Measurements from ENCODE around the gene DRD3.

The DRD3 gene

DNA sequence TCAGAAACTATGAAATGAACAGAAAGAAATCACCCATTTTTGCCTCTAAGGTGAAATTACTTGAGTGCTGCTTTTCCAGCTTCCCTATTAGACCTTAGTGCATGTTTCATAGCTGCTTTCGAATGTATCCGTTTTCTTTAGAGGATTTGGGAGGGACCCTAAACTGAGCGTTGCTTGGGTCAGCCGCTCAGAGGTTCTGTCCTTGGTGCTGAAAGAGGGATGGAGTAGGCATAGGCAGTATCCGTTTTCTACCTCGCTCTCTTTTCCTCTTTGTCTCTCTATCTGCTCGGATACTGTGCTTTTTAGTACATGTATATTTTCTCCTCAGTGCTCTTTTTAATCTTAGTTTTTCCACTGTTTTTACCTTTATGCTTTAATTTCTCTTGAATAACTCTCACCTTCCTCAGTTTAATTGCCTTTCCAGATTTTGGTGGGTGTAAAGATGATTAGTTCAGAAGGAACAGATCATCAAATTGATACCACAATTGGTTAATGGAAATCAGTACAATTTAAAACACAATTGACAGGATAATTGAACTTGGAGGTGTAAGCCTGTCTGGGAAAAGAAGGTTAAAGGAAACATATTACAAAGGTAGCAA lies at the start of gene DRD3:
Gene DRD3, minus strand, starts transcription at position 283 of the 599 bp plus-strand sequence. CDS start 7,060 bp downstream, outside the sequence.
- peaks cover 20% of the 10 kb centered on the region; the same call in 1 of the 2 replicates for H3K4me1 ChIP-seq (ENCODE audit: control insufficient read depth, insufficient read depth, low read length)
- no peak within 1 kb of the TSS for H3K4me3 ChIP-seq (ENCODE audit: low read depth, low read length)
- H3K36me3 ChIP-seq (ENCODE audit: control insufficient read depth, insufficient read depth, low read length), result no peaks in the 10 kb centered on the region
- no peaks in the 10 kb centered on the region for H3K9me3 ChIP-seq (ENCODE audit: control insufficient read depth, insufficient read depth, low read depth, low read length)
- H3K27ac ChIP-seq (ENCODE audit: low read depth, low read length), result no peak within 1 kb of the TSS
- no peaks in the 10 kb centered on the region for H3K27me3 ChIP-seq (ENCODE audit: control insufficient read depth, insufficient read depth, low read length)
- H3K9ac ChIP-seq (ENCODE audit: low read length), result no peak within 1 kb of the TSS

DNA sequence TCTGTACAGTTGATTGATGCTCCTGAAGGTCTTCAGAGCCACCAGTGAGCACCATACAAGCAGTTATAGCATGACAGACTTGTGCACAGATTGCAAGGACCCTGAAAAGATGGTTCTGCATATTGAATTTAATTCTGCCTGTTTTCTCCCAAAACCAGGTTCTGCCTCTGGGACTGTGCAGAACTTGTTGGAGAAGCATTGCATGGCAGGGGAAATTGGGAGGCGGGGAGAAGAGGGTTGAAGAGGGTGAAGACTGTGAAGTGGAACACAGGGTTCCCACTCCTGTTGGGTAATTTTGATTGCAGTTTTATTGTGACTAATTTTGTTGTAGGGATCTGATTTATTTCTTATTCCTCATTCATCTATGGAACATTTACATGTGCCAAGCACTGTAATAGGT lies 48.2 kb upstream of the DRD3 start:
- no peaks in the 10 kb centered on the region for H3K36me3 ChIP-seq (ENCODE audit: control insufficient read depth, insufficient read depth, low read length)
- no peaks in the 10 kb centered on the region for H3K27me3 ChIP-seq (ENCODE audit: control insufficient read depth, insufficient read depth, low read length)
- H3K9ac ChIP-seq (ENCODE audit: low read length), result no peak overlapping the region
- no peak overlapping the region for H3K27ac ChIP-seq (ENCODE audit: low read depth, low read length)
- 0 out of 2 replicates have a peak, but pooled peaks cover 2% of the 10 kb centered on the region for H3K4me1 ChIP-seq (ENCODE audit: control insufficient read depth, insufficient read depth, low read length)
- H3K4me3 ChIP-seq (ENCODE audit: low read depth, low read length), result no peak overlapping the region
- peaks cover 23% of the 10 kb centered on the region for H3K9me3 ChIP-seq (ENCODE audit: control insufficient read depth, insufficient read depth, low read depth, low read length)

DNA sequence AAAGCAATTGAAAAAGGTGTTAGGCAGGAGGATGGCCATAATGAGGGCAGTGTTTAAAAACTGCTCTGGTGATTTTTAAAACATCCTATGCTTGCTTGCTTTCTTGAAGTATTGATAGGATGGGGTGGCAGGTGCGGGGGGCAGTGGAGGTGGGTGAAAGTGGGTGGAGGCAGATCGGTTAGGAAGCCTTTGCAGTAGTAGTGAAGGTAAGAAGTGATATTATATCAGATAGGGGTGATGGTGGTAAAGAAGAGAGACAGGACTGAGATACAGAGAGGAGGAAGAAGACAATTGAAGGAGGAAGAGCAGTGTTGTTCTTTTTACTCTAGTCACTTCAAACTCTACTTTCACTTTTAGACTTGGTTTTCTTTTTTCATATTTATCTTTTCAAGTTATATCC lies 47.5 kb upstream of the DRD3 start:
- H3K9ac ChIP-seq (ENCODE audit: low read length), result no peak overlapping the region
- no peak overlapping the region for H3K27ac ChIP-seq (ENCODE audit: low read depth, low read length)
- H3K27me3 ChIP-seq (ENCODE audit: control insufficient read depth, insufficient read depth, low read length), result no peaks in the 10 kb centered on the region
- no peaks in the 10 kb centered on the region for H3K36me3 ChIP-seq (ENCODE audit: control insufficient read depth, insufficient read depth, low read length)
- H3K4me3 ChIP-seq (ENCODE audit: low read depth, low read length), result no peak overlapping the region
- H3K4me1 ChIP-seq (ENCODE audit: control insufficient read depth, insufficient read depth, low read length), result 0 out of 2 replicates have a peak, but pooled peaks cover 2% of the 10 kb centered on the region
- H3K9me3 ChIP-seq (ENCODE audit: control insufficient read depth, insufficient read depth, low read depth, low read length), result peaks cover 23% of the 10 kb centered on the region

DNA sequence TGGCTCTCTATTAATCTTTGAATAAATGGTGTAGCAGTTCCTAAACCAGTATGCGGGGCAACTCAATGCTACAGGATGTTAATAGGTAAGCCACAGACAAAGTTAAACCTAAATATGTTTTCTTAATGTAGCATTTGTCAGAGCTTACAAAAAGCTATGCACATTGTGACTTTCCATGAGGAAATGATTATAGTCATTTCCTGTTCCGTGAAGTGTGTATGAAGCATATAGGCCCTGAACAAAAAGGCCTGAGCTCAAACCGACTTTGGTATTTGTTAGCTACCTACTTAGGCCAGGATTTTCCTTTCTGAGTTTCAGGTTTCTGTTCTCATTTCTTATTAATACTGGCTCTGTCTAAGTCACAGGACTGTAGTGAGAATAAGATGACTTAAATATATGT lies 44.3 kb upstream of the DRD3 start:
- Histone ChIP-seq H3K36me3 (ENCODE audit: control insufficient read depth, insufficient read depth, low read length) (no peaks in the 10 kb centered on the region), H3K4me3 (ENCODE audit: low read depth, low read length) (no peak overlapping the region), H3K9me3 (ENCODE audit: control insufficient read depth, insufficient read depth, low read depth, low read length) (peaks cover 23% of the 10 kb centered on the region), H3K27ac (ENCODE audit: low read depth, low read length) (no peak overlapping the region), H3K9ac (ENCODE audit: low read length) (no peak overlapping the region), H3K27me3 (ENCODE audit: control insufficient read depth, insufficient read depth, low read length) (no peaks in the 10 kb centered on the region), H3K4me1 (ENCODE audit: control insufficient read depth, insufficient read depth, low read length) (peaks cover 8% of the 10 kb centered on the region)

DNA sequence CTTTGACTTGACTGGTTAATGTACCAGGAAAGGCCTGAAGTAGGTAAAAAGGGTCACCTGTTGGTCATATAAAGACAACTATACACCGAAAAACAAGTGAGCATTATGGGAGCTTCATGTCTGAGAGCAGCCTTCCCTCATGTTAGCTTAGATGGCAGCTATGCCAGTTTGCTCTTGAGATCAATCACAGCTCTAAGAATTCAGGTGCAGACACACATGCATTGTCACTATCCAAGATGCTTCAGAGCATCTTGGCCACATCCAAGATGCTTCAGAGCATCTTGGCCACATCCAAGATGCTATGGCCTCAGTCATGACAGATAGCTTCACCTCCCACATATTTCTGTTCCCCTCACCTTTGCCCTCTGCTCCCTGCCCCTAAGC lies 43.0 kb upstream of the DRD3 start:
- Histone ChIP-seq H3K4me3 (ENCODE audit: low read depth, low read length) (no peak overlapping the region), H3K36me3 (ENCODE audit: control insufficient read depth, insufficient read depth, low read length) (no peaks in the 10 kb centered on the region), H3K9me3 (ENCODE audit: control insufficient read depth, insufficient read depth, low read depth, low read length) (peaks cover 23% of the 10 kb centered on the region), H3K9ac (ENCODE audit: low read length) (no peak overlapping the region), H3K27me3 (ENCODE audit: control insufficient read depth, insufficient read depth, low read length) (no peaks in the 10 kb centered on the region), H3K27ac (ENCODE audit: low read depth, low read length) (no peak overlapping the region), H3K4me1 (ENCODE audit: control insufficient read depth, insufficient read depth, low read length) (peaks cover 8% of the 10 kb centered on the region)

DNA sequence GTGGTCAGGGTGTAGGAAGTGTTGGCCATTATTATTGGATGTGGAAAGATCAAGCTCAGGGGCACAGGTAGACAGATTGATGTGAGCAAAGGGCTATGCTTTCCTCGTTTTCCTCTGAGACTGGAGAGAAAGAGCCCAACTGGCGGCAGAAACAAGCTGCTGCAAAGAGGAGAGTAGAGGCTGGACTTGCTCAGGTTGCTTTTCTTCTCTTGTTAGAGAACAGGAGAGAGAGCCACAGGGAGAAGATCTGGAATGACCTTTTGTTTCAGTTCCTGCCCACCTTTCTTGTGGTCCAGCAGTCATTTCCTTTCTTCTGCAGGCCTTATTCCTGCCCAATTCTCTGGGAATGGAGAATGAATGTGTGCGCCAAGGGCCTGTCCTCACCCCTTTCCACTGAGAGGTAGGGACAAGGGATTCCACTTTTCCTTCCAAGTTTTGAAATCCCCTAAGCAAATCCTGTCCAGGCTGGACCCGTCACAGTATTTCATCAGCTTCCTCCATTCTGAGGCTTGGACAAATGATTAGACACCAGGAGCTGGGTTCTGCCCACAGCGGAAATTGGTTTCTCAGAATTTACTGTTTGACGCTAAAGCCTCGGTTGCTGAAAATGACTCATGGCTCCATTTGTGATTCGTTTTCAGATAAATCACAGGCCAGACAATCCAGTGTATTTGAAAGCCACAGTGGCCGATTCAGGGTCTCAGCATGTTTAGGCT lies 42.5 kb upstream of the DRD3 start:
- Histone ChIP-seq H3K4me1 (ENCODE audit: control insufficient read depth, insufficient read depth, low read length) (peaks cover 8% of the 10 kb centered on the region), H3K9ac (ENCODE audit: low read length) (no peak overlapping the region), H3K27ac (ENCODE audit: low read depth, low read length) (no peak overlapping the region), H3K27me3 (ENCODE audit: control insufficient read depth, insufficient read depth, low read length) (no peaks in the 10 kb centered on the region), H3K36me3 (ENCODE audit: control insufficient read depth, insufficient read depth, low read length) (no peaks in the 10 kb centered on the region), H3K9me3 (ENCODE audit: control insufficient read depth, insufficient read depth, low read depth, low read length) (peaks cover 23% of the 10 kb centered on the region), H3K4me3 (ENCODE audit: low read depth, low read length) (no peak overlapping the region)

DNA sequence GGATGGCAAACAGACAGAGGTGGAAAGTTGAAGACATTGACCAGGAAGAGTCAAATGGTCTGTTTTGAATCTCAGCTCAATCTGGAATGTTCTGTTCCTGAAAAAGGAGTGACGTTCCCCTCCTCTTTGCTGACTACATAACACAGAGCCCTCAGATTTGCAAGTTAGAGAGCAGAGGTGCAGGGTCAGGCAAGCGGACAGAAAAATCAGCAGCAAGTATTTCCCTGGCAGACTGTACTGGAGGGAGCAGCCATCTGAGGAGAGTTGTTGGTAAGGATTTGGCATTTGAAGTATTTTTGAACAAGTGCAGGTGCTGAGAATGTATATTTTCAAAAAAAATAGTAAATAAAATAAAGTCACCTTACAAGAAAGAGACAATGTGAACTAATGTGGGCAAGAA lies 40.9 kb upstream of the DRD3 start:
- Histone ChIP-seq H3K4me1 (ENCODE audit: control insufficient read depth, insufficient read depth, low read length) (peaks cover 15% of the 10 kb centered on the region), H3K27ac (ENCODE audit: low read depth, low read length) (no peak overlapping the region), H3K27me3 (ENCODE audit: control insufficient read depth, insufficient read depth, low read length) (no peaks in the 10 kb centered on the region), H3K4me3 (ENCODE audit: low read depth, low read length) (no peak overlapping the region), H3K9ac (ENCODE audit: low read length) (no peak overlapping the region), H3K9me3 (ENCODE audit: control insufficient read depth, insufficient read depth, low read depth, low read length) (peaks cover 9% of the 10 kb centered on the region; the same call in 1 of the 2 replicates), H3K36me3 (ENCODE audit: control insufficient read depth, insufficient read depth, low read length) (no peaks in the 10 kb centered on the region)

DNA sequence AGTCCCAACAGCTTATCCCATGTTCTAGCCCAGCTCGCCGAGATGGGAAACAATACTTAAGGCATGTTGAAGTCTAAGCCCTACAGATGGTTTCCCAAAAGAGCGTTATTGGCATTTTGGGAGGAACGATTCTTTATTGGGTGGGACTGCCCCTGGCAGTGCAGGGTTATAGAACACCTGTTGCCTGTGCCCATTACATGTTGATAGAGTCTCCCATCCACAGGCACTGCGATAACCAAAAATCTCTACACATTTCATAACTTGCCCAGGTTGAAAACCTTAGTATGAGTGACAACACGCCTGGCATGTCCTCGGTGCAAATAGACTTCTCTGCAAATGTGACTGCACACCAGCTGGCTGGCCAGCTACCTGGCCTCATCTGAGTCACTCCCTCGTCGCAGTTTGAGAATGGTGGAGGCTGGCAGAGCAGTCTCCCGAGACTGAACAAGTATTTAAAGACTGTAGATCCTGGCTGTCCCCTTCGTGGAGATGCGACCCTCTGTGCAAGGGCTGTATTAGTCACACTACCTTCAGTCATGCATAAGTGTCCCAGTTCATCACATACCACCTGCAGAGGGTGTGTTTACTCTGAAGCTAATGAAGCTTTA lies 39.8 kb upstream of the DRD3 start:
- no peaks in the 10 kb centered on the region for H3K9me3 ChIP-seq (ENCODE audit: control insufficient read depth, insufficient read depth, low read depth, low read length)
- H3K27me3 ChIP-seq (ENCODE audit: control insufficient read depth, insufficient read depth, low read length), result no peaks in the 10 kb centered on the region
- no peaks in the 10 kb centered on the region for H3K36me3 ChIP-seq (ENCODE audit: control insufficient read depth, insufficient read depth, low read length)
- no peak overlapping the region for H3K4me3 ChIP-seq (ENCODE audit: low read depth, low read length)
- H3K4me1 ChIP-seq (ENCODE audit: control insufficient read depth, insufficient read depth, low read length), result peaks cover 25% of the 10 kb centered on the region
- H3K27ac ChIP-seq (ENCODE audit: low read depth, low read length), result no peak overlapping the region
- no peak overlapping the region for H3K9ac ChIP-seq (ENCODE audit: low read length)

DNA sequence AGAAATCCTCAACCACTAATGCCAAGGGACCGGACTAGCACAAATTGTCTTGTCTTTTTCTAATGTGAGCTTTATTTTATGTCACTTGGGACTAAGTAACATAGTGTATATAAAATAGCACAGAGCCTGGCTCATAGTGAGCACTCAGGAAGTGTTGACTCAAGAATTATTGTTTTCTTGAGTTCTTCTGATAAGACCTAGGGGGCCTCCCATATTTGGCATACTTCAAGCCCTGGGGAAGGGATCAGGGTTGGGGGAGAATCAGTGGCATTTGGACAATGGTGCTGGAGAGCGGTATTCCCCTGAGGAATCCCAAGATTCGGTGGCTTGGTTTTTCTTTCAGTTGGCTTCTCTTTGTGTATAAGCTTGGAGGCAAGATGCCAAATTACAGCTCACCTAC lies 39.2 kb upstream of the DRD3 start:
- no peak overlapping the region for H3K9ac ChIP-seq (ENCODE audit: low read length)
- no peaks in the 10 kb centered on the region for H3K27me3 ChIP-seq (ENCODE audit: control insufficient read depth, insufficient read depth, low read length)
- H3K9me3 ChIP-seq (ENCODE audit: control insufficient read depth, insufficient read depth, low read depth, low read length), result no peaks in the 10 kb centered on the region
- peaks cover 32% of the 10 kb centered on the region for H3K4me1 ChIP-seq (ENCODE audit: control insufficient read depth, insufficient read depth, low read length)
- no peaks in the 10 kb centered on the region for H3K36me3 ChIP-seq (ENCODE audit: control insufficient read depth, insufficient read depth, low read length)
- H3K27ac ChIP-seq (ENCODE audit: low read depth, low read length), result no peak overlapping the region
- H3K4me3 ChIP-seq (ENCODE audit: low read depth, low read length), result no peak overlapping the region

DNA sequence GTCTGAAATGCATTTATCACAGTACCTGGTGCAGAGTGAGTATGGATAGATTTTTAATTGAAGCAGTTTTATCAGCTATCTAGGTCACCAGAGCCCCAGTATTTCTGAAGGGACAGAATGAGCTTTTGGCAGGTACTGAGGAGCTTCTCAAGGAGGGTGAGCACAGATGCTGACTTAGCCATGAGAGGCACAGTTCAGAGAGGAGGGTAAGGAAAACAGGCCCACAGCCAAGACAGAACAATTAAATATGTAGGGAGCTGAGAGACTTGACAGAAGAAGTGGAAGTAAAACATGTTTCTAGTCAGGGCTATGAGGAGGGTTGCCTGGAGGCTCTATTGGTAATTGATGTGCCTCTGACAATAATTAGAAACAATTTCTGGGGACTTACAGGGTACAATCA lies 38.4 kb upstream of the DRD3 start:
- peaks cover 40% of the 10 kb centered on the region for H3K4me1 ChIP-seq (ENCODE audit: control insufficient read depth, insufficient read depth, low read length)
- H3K36me3 ChIP-seq (ENCODE audit: control insufficient read depth, insufficient read depth, low read length), result no peaks in the 10 kb centered on the region
- no peak overlapping the region for H3K9ac ChIP-seq (ENCODE audit: low read length)
- no peaks in the 10 kb centered on the region for H3K9me3 ChIP-seq (ENCODE audit: control insufficient read depth, insufficient read depth, low read depth, low read length)
- H3K27ac ChIP-seq (ENCODE audit: low read depth, low read length), result no peak overlapping the region
- H3K4me3 ChIP-seq (ENCODE audit: low read depth, low read length), result no peak overlapping the region
- H3K27me3 ChIP-seq (ENCODE audit: control insufficient read depth, insufficient read depth, low read length), result no peaks in the 10 kb centered on the region

DNA sequence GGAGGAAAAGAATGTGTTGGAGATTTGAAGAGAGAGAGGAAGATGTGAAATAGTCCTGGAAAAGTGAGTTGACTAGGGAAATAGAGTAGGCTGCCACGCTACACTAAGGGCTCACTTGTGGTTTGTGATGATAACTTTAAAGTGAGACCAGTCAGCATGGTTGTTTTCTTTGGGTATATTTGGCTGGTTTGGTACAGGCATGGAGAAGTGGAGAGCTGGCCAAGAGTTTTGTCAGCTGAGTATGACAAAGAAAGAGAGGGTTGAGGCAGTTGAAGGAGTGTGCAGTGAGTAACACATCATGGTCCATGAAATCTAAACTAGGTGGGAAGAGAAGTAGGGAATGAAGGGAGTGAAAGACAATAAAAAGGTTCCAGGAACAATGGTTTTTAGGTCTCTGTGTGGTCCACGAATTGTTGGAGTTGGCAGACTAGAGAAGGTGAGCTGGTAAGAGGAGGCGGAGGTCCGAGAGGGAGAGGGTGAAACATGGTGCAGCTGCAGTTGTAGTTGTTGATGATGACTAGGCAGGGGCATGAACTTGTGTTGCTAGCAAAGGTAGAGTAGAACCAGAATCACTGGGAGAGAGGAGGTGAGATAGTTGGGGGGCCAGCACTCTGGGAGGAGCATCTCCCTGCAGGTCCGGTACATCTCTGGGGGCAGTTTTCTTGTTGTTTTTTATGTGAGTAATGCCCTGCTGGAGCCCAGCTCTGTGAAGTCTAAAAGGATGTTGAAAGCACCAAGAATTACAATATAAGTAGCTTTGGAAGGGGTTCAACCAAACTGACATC lies 37.5 kb upstream of the DRD3 start:
- H3K4me1 ChIP-seq (ENCODE audit: control insufficient read depth, insufficient read depth, low read length), result peaks cover 41% of the 10 kb centered on the region
- no peak overlapping the region for H3K27ac ChIP-seq (ENCODE audit: low read depth, low read length)
- no peak overlapping the region for H3K4me3 ChIP-seq (ENCODE audit: low read depth, low read length)
- no peaks in the 10 kb centered on the region for H3K9me3 ChIP-seq (ENCODE audit: control insufficient read depth, insufficient read depth, low read depth, low read length)
- no peaks in the 10 kb centered on the region for H3K27me3 ChIP-seq (ENCODE audit: control insufficient read depth, insufficient read depth, low read length)
- no peaks in the 10 kb centered on the region for H3K36me3 ChIP-seq (ENCODE audit: control insufficient read depth, insufficient read depth, low read length)
- no peak overlapping the region for H3K9ac ChIP-seq (ENCODE audit: low read length)

All from HUES6 (cell line).